HCT116 (cell line): Measurements from ENCODE around the gene PRMT1. TPM values are rescaled to one million over a fixed set of nuclear protein-coding genes. Genes with fewer than 3 reads are reported as not detected.

Experiments used
- ATAC-seq: fragments of 200-7000 bp; cut with Tn5 transposase; 2 replicates; pipeline ENCODE4 v1.9.1; 2020; ENCODE audit warnings: mild to moderate bottlenecking, moderate library complexity
- BruUV-seq: library from RNA; stranded (reverse); fragments of 400-500 nt; replicated peaks from 2 replicates; lab custom pipeline; 2021; lab: Mats Ljungman, UMichigan
- CTCF ChIA-PET: fragments of 300-600 bp; sonication (Branson Sonifier 250); formaldehyde crosslinking; loops from one replicate; lab custom pipeline; 2021; ENCODE audit warnings: antibody characterized with exemption; lab: Charles Lee
- POLR2A ChIA-PET: fragments of 300-600, 350-600 bp; sonication (Branson Sonifier 250); formaldehyde crosslinking; loops from one replicate; lab custom pipeline; 2021; ENCODE audit warnings: antibody characterized with exemption; lab: Charles Lee
- RAD21 ChIA-PET, 2 experiments: fragments of 300-600 bp; sonication (Branson Sonifier 250); formaldehyde crosslinking; loops; one replicate each; lab custom pipeline; 2023; ENCODE audit warnings: low total read pairs in 2 of 2; ENCODE audit not compliant: uncharacterized antibody in 2 of 2, unreplicated experiment in 2 of 2, low non-redundant PET in 1 of 2; lab: Charles Lee
- DNase-seq: peaks from one replicate; pipeline ENCODE4 v3.0.0-alpha.2; 2010; ENCODE audit warnings: low read depth, low spot score
- H2AFZ ChIP-seq: fragments of 200-600 bp; shearing (Covaris generic), sonication (generic); 2 replicates; pipeline ENCODE4 v1.6.1; 2017; ENCODE audit warnings: low read depth, mixed run types, mixed read lengths, antibody characterized with exemption, low read length; ENCODE audit not compliant: poor library complexity, severe bottlenecking
- H3K27ac ChIP-seq: 2 replicates; pipeline ENCODE4 v1.5.1; 2012; ENCODE audit warnings: low read depth, low read length
- H3K27me3 ChIP-seq: fragments of 200-600 bp; sonication (generic); 2 replicates; pipeline ENCODE4 v1.6.1; 2016; ENCODE audit warnings: mixed run types, low read length, mixed read lengths; ENCODE audit not compliant: insufficient read depth
- H3K36me3 ChIP-seq, 2 experiments: fragments of 200-500 bp in 1 of 2; fragments of 200-600 bp in 1 of 2; sonication (Bioruptor generic) in 1 of 2; sonication (generic) in 1 of 2; 2 replicates each; pipeline versions ENCODE4 v1.5.1 to v1.6.1; 2014 to 2016; ENCODE audit warnings: low read length in 2 of 2, inconsistent platforms in 1 of 2, mixed read lengths in 1 of 2, mixed run types in 1 of 2; ENCODE audit not compliant: insufficient read depth in 2 of 2, control insufficient read depth in 1 of 2
- H3K4me1 ChIP-seq, 2 experiments: fragments of 200-600 bp in 1 of 2; sonication (generic) in 1 of 2; 2 replicates each; pipeline versions ENCODE4 v1.5.1 to v1.6.1; 2012 to 2017; ENCODE audit warnings: low read length in 2 of 2, inconsistent platforms in 1 of 2, mild to moderate bottlenecking in 1 of 2, mixed read lengths in 1 of 2, mixed run types in 1 of 2, moderate library complexity in 1 of 2; ENCODE audit not compliant: insufficient read depth in 2 of 2, control insufficient read depth in 1 of 2
- H3K4me2 ChIP-seq: fragments of 200-600 bp; sonication (generic); 2 replicates; pipeline ENCODE4 v1.6.1; 2017; ENCODE audit warnings: mixed run types, low read length, mixed read lengths
- H3K4me3 ChIP-seq, 2 experiments: fragments of 200-600 bp in 1 of 2; sonication (generic) in 1 of 2; replicated peaks in 1 of 2; 2 replicates each; pipeline ENCODE4 v1.5.1; 2011 to 2016; ENCODE audit warnings: low read length in 2 of 2, control low read depth in 1 of 2, low read depth in 1 of 2, mild to moderate bottlenecking in 1 of 2, mixed read lengths in 1 of 2, mixed run types in 1 of 2
- H3K79me2 ChIP-seq: fragments of 200-600 bp; sonication (generic); 2 replicates; pipeline ENCODE4 v1.6.1; 2017; ENCODE audit warnings: mild to moderate bottlenecking, mixed run types, low read length, moderate library complexity, mixed read lengths; ENCODE audit not compliant: insufficient read depth
- H3K9ac ChIP-seq: fragments of 200-600 bp; sonication (generic); 2 replicates; pipeline ENCODE4 v1.6.1; 2016; ENCODE audit warnings: low read length, mixed read lengths
- H3K9me2 ChIP-seq: fragments of 200-600 bp; sonication (generic), shearing (Covaris generic); 2 replicates; pipeline ENCODE4 v1.6.1; 2017; ENCODE audit warnings: mixed run types, mild to moderate bottlenecking, moderate library complexity; ENCODE audit not compliant: insufficient read depth
- H3K9me3 ChIP-seq, 2 experiments: fragments of 200-500 bp in 1 of 2; fragments of 200-600 bp in 1 of 2; sonication (Bioruptor generic) in 1 of 2; sonication (generic) in 1 of 2; 2 replicates each; pipeline ENCODE4 v1.6.1; 2014 to 2017; ENCODE audit warnings: low read length in 2 of 2, mixed read lengths in 2 of 2, inconsistent platforms in 1 of 2, low read depth in 1 of 2, mild to moderate bottlenecking in 1 of 2, mixed run types in 1 of 2, moderate library complexity in 1 of 2; ENCODE audit not compliant: control insufficient read depth in 1 of 2, insufficient read depth in 1 of 2
- H4K20me1 ChIP-seq: fragments of 200-600 bp; sonication (generic), shearing (Covaris generic); 2 replicates; pipeline ENCODE4 v1.6.1; 2017; ENCODE audit warnings: mixed run types, mild to moderate bottlenecking, moderate library complexity; ENCODE audit not compliant: insufficient read depth
- CBX3 ChIP-seq: IDR thresholded peaks from 2 replicates; pipeline ENCODE4 v1.6.1; 2012; ENCODE audit warnings: low read depth
- EGR1 ChIP-seq: IDR thresholded peaks from 2 replicates; pipeline ENCODE4 v1.6.1; 2012; ENCODE audit warnings: low read depth
- ELF1 ChIP-seq: IDR thresholded peaks from 2 replicates; pipeline ENCODE4 v1.6.1; 2012; ENCODE audit warnings: low read depth, borderline replicate concordance
- EZH2 ChIP-seq: fragments of 200-600 bp; sonication (generic); IDR thresholded peaks from 2 replicates; pipeline ENCODE4 v1.6.1; 2017; ENCODE audit warnings: antibody characterized with exemption, mixed run types
- FOSL1 ChIP-seq: IDR thresholded peaks from 2 replicates; pipeline ENCODE4 v1.6.1; 2012; ENCODE audit warnings: low read depth
- JUND ChIP-seq: IDR thresholded peaks from 2 replicates; pipeline ENCODE4 v1.6.1; 2012
- POLR2A ChIP-seq: IDR thresholded peaks from 2 replicates; pipeline ENCODE4 v1.7.0; 2011; ENCODE audit warnings: borderline replicate concordance; ENCODE audit not compliant: insufficient read depth, insufficient read length; ENCODE audit errors: extremely low read depth
- POLR2AphosphoS5 ChIP-seq: IDR thresholded peaks from 2 replicates; pipeline ENCODE4 v1.6.1; 2011; ENCODE audit warnings: mild to moderate bottlenecking, low read depth, low read length, moderate library complexity
- RAD21 ChIP-seq: IDR thresholded peaks from 2 replicates; pipeline ENCODE4 v1.6.1; 2012; ENCODE audit warnings: low read depth, mild to moderate bottlenecking
- SIN3A ChIP-seq: IDR thresholded peaks from 2 replicates; pipeline ENCODE4 v1.6.1; 2012; ENCODE audit warnings: low read depth
- SRF ChIP-seq: IDR thresholded peaks from 2 replicates; pipeline ENCODE4 v1.6.1; 2012; ENCODE audit warnings: low read depth
- YY1 ChIP-seq: IDR thresholded peaks from 2 replicates; pipeline ENCODE4 v1.6.1; 2011; ENCODE audit warnings: low read length, low read depth, moderate library complexity, mild to moderate bottlenecking; ENCODE audit not compliant: insufficient replicate concordance; ENCODE audit errors: extremely low read depth
- ZNF274 ChIP-seq: fragments of 200-500 bp; sonication (Bioruptor generic); IDR thresholded peaks from 2 replicates; pipeline ENCODE4 v1.6.1; 2014; ENCODE audit warnings: mild to moderate bottlenecking, low read depth, low read length, inconsistent platforms
- intact Hi-C: fragments of 100-400 bp; cut with micrococcal nuclease; formaldehyde crosslinking; loops from 2 replicates; pipeline ENCODE4 v1.10.0; 2022
- total RNA-seq: library from RNA; stranded (reverse); gene quantifications from one replicate; pipeline ENCODE4 v1.2.1, GENCODE V29; 2021; ENCODE audit not compliant: unreplicated experiment
- TF ChIP-seq, protein P1 (sequence below): IDR thresholded peaks from 2 replicates; pipeline ENCODE4 v1.6.1; 2012
- TF ChIP-seq, protein P2 (sequence below): IDR thresholded peaks from 2 replicates; pipeline ENCODE4 v1.6.1; 2012; ENCODE audit warnings: low read depth
- TF ChIP-seq, protein P3 (sequence below), 3 experiments: fragments of 200-600 bp in 1 of 3; sonication (generic) in 1 of 3; IDR thresholded peaks in 2 of 3; conservative IDR thresholded peaks in 1 of 3; 2 replicates each; pipeline ENCODE4 v1.5.1; 2012 to 2017; ENCODE audit warnings: low read depth in 2 of 3, low read length in 2 of 3, antibody characterized with exemption in 1 of 3, borderline replicate concordance in 1 of 3, control low read depth in 1 of 3, mild to moderate bottlenecking in 1 of 3, mixed read lengths in 1 of 3, mixed run types in 1 of 3, moderate library complexity in 1 of 3; ENCODE audit not compliant: insufficient read depth in 1 of 3

The PRMT1 gene
- total RNA-seq, 1 experiment from 2014 or later, result 428 TPM

DNA sequence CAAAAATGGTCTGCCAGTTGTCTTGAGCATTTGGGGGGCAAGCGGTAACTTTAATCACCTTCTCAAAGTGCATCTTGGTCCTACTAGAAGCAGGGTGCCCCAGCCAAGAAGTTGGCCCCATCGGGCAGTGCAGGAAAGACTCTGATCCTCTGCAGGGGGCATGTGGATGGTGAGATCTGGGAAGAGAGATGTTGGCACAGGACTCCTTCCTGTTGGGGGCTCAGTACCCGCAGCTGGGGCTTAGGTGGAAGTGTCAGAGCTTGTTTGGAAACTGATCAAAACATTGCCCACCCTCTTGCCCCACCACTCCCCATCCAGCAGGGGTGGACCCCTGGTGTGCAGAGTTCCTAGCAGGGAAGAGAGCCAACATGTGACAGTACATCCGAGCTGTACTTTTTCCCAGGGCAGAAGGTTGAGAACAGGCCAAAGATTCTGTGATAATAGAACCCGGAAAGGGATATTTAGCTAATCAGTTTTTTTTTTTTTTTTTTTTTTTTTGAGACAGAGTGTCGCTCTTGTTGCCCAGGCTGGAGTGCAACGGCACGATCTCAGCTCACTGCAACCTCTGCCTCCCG lies 46.0 kb upstream of the PRMT1 start:
- TF ChIP-seq EZH2, result no peak
- no peak for TF ChIP-seq POLR2A
- TF ChIP-seq CBX3, result no peak
- TF ChIP-seq, protein P1, sequence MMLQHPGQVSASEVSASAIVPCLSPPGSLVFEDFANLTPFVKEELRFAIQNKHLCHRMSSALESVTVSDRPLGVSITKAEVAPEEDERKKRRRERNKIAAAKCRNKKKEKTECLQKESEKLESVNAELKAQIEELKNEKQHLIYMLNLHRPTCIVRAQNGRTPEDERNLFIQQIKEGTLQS, result no peak
- TF ChIP-seq ELF1, result no peak
- TF ChIP-seq, protein P2, sequence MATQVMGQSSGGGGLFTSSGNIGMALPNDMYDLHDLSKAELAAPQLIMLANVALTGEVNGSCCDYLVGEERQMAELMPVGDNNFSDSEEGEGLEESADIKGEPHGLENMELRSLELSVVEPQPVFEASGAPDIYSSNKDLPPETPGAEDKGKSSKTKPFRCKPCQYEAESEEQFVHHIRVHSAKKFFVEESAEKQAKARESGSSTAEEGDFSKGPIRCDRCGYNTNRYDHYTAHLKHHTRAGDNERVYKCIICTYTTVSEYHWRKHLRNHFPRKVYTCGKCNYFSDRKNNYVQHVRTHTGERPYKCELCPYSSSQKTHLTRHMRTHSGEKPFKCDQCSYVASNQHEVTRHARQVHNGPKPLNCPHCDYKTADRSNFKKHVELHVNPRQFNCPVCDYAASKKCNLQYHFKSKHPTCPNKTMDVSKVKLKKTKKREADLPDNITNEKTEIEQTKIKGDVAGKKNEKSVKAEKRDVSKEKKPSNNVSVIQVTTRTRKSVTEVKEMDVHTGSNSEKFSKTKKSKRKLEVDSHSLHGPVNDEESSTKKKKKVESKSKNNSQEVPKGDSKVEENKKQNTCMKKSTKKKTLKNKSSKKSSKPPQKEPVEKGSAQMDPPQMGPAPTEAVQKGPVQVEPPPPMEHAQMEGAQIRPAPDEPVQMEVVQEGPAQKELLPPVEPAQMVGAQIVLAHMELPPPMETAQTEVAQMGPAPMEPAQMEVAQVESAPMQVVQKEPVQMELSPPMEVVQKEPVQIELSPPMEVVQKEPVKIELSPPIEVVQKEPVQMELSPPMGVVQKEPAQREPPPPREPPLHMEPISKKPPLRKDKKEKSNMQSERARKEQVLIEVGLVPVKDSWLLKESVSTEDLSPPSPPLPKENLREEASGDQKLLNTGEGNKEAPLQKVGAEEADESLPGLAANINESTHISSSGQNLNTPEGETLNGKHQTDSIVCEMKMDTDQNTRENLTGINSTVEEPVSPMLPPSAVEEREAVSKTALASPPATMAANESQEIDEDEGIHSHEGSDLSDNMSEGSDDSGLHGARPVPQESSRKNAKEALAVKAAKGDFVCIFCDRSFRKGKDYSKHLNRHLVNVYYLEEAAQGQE, result no peak
- TF ChIP-seq EGR1, result no peak
- no peak for TF ChIP-seq POLR2AphosphoS5
- TF ChIP-seq ZNF274, result no peak
- no peak for TF ChIP-seq RAD21
- TF ChIP-seq, protein P3, sequence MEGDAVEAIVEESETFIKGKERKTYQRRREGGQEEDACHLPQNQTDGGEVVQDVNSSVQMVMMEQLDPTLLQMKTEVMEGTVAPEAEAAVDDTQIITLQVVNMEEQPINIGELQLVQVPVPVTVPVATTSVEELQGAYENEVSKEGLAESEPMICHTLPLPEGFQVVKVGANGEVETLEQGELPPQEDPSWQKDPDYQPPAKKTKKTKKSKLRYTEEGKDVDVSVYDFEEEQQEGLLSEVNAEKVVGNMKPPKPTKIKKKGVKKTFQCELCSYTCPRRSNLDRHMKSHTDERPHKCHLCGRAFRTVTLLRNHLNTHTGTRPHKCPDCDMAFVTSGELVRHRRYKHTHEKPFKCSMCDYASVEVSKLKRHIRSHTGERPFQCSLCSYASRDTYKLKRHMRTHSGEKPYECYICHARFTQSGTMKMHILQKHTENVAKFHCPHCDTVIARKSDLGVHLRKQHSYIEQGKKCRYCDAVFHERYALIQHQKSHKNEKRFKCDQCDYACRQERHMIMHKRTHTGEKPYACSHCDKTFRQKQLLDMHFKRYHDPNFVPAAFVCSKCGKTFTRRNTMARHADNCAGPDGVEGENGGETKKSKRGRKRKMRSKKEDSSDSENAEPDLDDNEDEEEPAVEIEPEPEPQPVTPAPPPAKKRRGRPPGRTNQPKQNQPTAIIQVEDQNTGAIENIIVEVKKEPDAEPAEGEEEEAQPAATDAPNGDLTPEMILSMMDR (IDR thresholded peaks at IDR 0.05 in 2 of 3, conservative IDR thresholded peaks at IDR 0.05 in 1 of 3; ENCODE audit: borderline replicate concordance in 1 of 3, insufficient read depth in 1 of 3, low read depth in 2 of 3, low read length in 2 of 3), result no peak
- TF ChIP-seq SIN3A, result no peak
- no peak for TF ChIP-seq SRF
- TF ChIP-seq FOSL1, result no peak
- TF ChIP-seq YY1, result no peak
- TF ChIP-seq JUND, result no peak
- TF ChIP-seq, all 23 proteins: peak for 0
- Histone ChIP-seq H3K4me1 (peaks cover 3 to 12% of the 10 kb centered on the region in 2 experiments; a peak in 2 of 4 replicates), H3K9ac (no peak overlapping the region), H3K9me2 (no peaks in the 10 kb centered on the region), H3K36me3 (peaks cover 0 to 2% of the 10 kb centered on the region in 2 experiments; a peak in 1 of 4 replicates), H2AFZ (no peak overlapping the region), H3K79me2 (no peaks in the 10 kb centered on the region), H3K27me3 (no peaks in the 10 kb centered on the region), H3K4me3 (no peak overlapping the region), H3K4me2 (no peak overlapping the region), H4K20me1 (no peaks in the 10 kb centered on the region), H3K27ac (no peak overlapping the region), H3K9me3 (no peaks in the 10 kb centered on the region)
- ChIA-PET POLR2A (interaction anchor here (2.9 kb wide), 1 partner anchor 9 kb away, joined by 13 read pairs; the partner anchor contains the start of gene RRAS), CTCF (interaction anchor here (1.1 kb wide), 1 partner anchor 20 kb away, joined by 3 read pairs; no protein-coding TSS in a partner anchor), RAD21 (no interaction called here)
- intact Hi-C loops, result no loop called here
- ATAC-seq (0 out of 2 replicates have a peak, but pooled peaks have one; percentile 15), DNase-seq (no peak)
- TSS peak; percentile 40 for BruUV-seq
